Measurements from ENCODE around the gene TRAM2. TPM values are rescaled to one million over a fixed set of nuclear protein-coding genes. Genes with fewer than 3 reads are reported as not detected.

TRAM2 gene
- total and polyA plus RNA-seq, 9 of the 15 experiments (the other 6 are each of a cell fraction or from before 2014, with no cell fraction given), result 2.6 to 13.3 (median 8.9) TPM

DNA sequence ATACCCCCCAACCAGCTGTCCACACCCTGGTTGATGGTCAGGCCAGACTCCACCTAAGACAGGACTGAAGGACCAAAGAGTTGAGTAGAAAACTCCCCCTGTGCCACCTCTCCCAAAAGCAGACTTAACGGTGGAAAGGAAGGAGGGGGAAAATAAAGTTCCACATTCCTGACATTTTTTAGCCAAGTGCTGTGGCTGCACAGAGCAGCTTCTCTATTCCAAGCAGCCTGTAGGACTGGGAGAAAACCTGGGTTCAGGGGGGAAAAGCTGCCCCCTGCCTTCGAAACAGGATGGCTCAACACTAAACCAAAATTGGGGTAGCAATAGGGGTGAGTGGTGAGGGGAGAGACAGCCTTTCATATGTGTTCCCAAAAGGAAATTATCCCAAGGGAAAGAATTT, 3.6 kb downstream of the TRAM2 start (continued):
- TF ChIP-seq PHTF2 (CRISPR knock-in tag; IDR thresholded peaks at IDR 0.05), result no peak
- no peak for TF ChIP-seq ZNF57 (CRISPR knock-in tag; IDR thresholded peaks at IDR 0.05)
- no peak for TF ChIP-seq CXXC5 (CRISPR knock-in tag; IDR thresholded peaks at IDR 0.05)
- TF ChIP-seq SMAD3 (CRISPR knock-in tag; conservative IDR thresholded peaks at IDR 0.05), result no peak
- no peak for TF ChIP-seq BACH1 (tag; IDR thresholded peaks at IDR 0.05)
- TF ChIP-seq E2F3 (CRISPR knock-in tag; IDR thresholded peaks at IDR 0.05), result no peak
- no peak for TF ChIP-seq U2AF2 (optimal IDR thresholded peaks at IDR 0.05; ENCODE audit: low read depth, low read length)
- no peak for TF ChIP-seq PHF8 (IDR thresholded peaks at IDR 0.05; ENCODE audit: borderline replicate concordance, low read length)
- TF ChIP-seq SNIP1 (IDR thresholded peaks at IDR 0.05; ENCODE audit: low read depth), result no peak
- no peak for TF ChIP-seq ZNF445 (CRISPR knock-in tag; IDR thresholded peaks at IDR 0.05; ENCODE audit: low read depth)
- TF ChIP-seq NCOR1 (IDR thresholded peaks at IDR 0.05), result no peak
- no peak for TF ChIP-seq ZNF589 (CRISPR knock-in tag; IDR thresholded peaks at IDR 0.05; ENCODE audit: low read depth)
- TF ChIP-seq CBFB (CRISPR knock-in tag; IDR thresholded peaks at IDR 0.05), result no peak

DNA sequence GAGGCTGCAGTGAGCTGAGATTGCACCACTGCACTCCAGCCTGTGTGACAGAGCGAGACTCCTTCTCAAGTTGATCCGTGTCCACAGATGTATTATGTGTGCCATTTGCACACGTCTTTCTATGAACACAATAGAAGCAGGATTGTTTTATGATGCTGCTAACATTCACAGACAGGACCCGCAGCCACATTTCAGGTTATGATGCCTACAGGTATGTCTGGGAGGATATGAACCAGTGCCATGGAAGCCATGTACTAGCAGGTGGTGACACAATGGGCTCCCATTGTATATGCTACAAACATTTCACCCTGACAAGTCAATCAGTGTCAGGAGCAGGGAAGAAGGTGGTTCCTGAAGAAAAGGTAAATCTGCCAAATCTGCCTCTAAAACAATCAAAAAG, 4.3 kb downstream of the TRAM2 start:
- WGBS (ENCODE audit: insufficient coverage, low coverage, missing lambda C conversion rate), result 78% methylated on average over 4 of the region's 4 CpGs
- DNase-seq (ENCODE audit: extremely low read depth in 1 of 4, low spot score in 3 of 4) (no peak), FAIRE-seq (no peak), ATAC-seq (no peak)
- Histone ChIP-seq H3K4me1 (replicated peaks in 1 of 2; ENCODE audit: control insufficient read depth in 2 of 2, insufficient read depth in 2 of 2, low read length in 2 of 2) (peaks cover 22 to 30% of the 10 kb centered on the region in 2 experiments; a peak in 4 of 5 replicates), H3K27me3 (ENCODE audit: control insufficient read depth in 2 of 2, insufficient read depth in 2 of 2, low read length in 2 of 2) (no peaks in the 10 kb centered on the region), H3K79me2 (ENCODE audit: control insufficient read depth, insufficient read depth, low read length) (peaks cover 53% of the 10 kb centered on the region), H3K9me1 (ENCODE audit: control insufficient read depth, insufficient read depth, low read length) (no peaks in the 10 kb centered on the region), H3K4me2 (ENCODE audit: insufficient read depth, low read length) (no peak overlapping the region), H3K36me3 (ENCODE audit: control insufficient read depth, insufficient read depth, low read length) (no peaks in the 10 kb centered on the region), H2AFZ (ENCODE audit: low read depth, low read length) (no peak overlapping the region), H3K9ac (ENCODE audit: insufficient read depth in 1 of 2, low read depth in 2 of 2, low read length in 2 of 2) (no peak overlapping the region), H3K27ac (ENCODE audit: extremely low read depth, low read depth, low read length) (no peak overlapping the region), H3K9me3 (replicated peaks; ENCODE audit: control insufficient read depth, insufficient read depth, low read depth, low read length) (no peaks in the 10 kb centered on the region), H4K20me1 (replicated peaks; ENCODE audit: control insufficient read depth, insufficient read depth, low read length) (peaks cover 10% of the 10 kb centered on the region), H3K4me3 (no peak overlapping the region)
- ChIA-PET CTCF (ENCODE audit: low intra/inter-chr PET ratio) (no interaction called here), POLR2A (interaction anchor here (0.6 kb wide), 1 partner anchor 960 kb away, joined by 3 read pairs; no protein-coding TSS in a partner anchor)
- BruUV-seq (replicated peaks), result no TSS peak
- in situ Hi-C loops (cut with MboI), result no loop called here
- intact Hi-C loops (cut with micrococcal nuclease), result no loop called here
- TF ChIP-seq HNRNPK (IDR thresholded peaks at IDR 0.05; ENCODE audit: low read depth, low read length, poor library complexity, severe bottlenecking) (no peak), SMAD3 (CRISPR knock-in tag; conservative IDR thresholded peaks at IDR 0.05) (no peak), ETS2 (tag; IDR thresholded peaks at IDR 0.05; ENCODE audit: borderline replicate concordance, poor library complexity, severe bottlenecking) (no peak), CREB1 (IDR thresholded peaks at IDR 0.05) (no peak), CREB1 (CRISPR knock-in tag; IDR thresholded peaks at IDR 0.05) (no peak), GABPB2 (CRISPR knock-in tag; conservative IDR thresholded peaks at IDR 0.05) (no peak), JUND (IDR thresholded peaks at IDR 0.05; ENCODE audit: borderline replicate concordance, low read depth, low read length) (no peak), JUND (tag; IDR thresholded peaks at IDR 0.05; ENCODE audit: borderline replicate concordance, low read depth, low read length) (no peak), MXI1 (IDR thresholded peaks at IDR 0.05; ENCODE audit: low read depth, low read length) (no peak), PRMT5 (CRISPR knock-in tag; IDR thresholded peaks at IDR 0.05) (no peak), NRF1 (conservative IDR thresholded peaks at IDR 0.05 in 1 of 2, IDR thresholded peaks at IDR 0.05 in 1 of 2) (no peak)
- TF ChIP-seq, protein P1, sequence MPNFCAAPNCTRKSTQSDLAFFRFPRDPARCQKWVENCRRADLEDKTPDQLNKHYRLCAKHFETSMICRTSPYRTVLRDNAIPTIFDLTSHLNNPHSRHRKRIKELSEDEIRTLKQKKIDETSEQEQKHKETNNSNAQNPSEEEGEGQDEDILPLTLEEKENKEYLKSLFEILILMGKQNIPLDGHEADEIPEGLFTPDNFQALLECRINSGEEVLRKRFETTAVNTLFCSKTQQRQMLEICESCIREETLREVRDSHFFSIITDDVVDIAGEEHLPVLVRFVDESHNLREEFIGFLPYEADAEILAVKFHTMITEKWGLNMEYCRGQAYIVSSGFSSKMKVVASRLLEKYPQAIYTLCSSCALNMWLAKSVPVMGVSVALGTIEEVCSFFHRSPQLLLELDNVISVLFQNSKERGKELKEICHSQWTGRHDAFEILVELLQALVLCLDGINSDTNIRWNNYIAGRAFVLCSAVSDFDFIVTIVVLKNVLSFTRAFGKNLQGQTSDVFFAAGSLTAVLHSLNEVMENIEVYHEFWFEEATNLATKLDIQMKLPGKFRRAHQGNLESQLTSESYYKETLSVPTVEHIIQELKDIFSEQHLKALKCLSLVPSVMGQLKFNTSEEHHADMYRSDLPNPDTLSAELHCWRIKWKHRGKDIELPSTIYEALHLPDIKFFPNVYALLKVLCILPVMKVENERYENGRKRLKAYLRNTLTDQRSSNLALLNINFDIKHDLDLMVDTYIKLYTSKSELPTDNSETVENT (CRISPR knock-in tag; IDR thresholded peaks at IDR 0.05), result no peak
